ENCODE data around the gene NFIA. TPM values are rescaled to one million over a fixed set of nuclear protein-coding genes. Genes with fewer than 3 reads are reported as not detected.

Gene NFIA
- total and polyA plus RNA-seq, 2 of the 13 experiments (the other 11 are each of a cell fraction or from before 2014, with no cell fraction given): 14.7 to 28.5 TPM

- H3K27me3 ChIP-seq (ENCODE audit: control insufficient read depth in 1 of 2, insufficient read depth in 2 of 2, low read length in 2 of 2): no peaks in the 10 kb centered on the region
- no peak for FAIRE-seq
- 78% methylated on average over 2 of the region's 2 CpGs for WGBS (ENCODE audit: low lambda C conversion rate)
- H3K36me3 ChIP-seq (replicated peaks in 1 of 2; ENCODE audit: control insufficient read depth in 1 of 2, insufficient read depth in 2 of 2, low read length in 2 of 2): peaks cover 12 to 72% of the 10 kb centered on the region in 2 experiments
- H2AFZ ChIP-seq (ENCODE audit: low read length): no peak overlapping the region
- H3K27ac ChIP-seq (ENCODE audit: extremely low read length, insufficient read depth, low read length): no peak overlapping the region
- BruUV-seq (replicated peaks): no TSS peak
- TF ChIP-seq BCL6 (CRISPR knock-in tag; IDR thresholded peaks at IDR 0.05) (peak; percentile 32; the same call in 1 of the 2 replicates), DBP (CRISPR knock-in tag; IDR thresholded peaks at IDR 0.05; ENCODE audit: not compliant biosample characterization) (no peak), SMARCC2 (IDR thresholded peaks at IDR 0.05) (no peak)
- in situ Hi-C loops (cut with HindIII; ENCODE audit: extremely low pct_ligation_motif_present, low pct_unique_long_range_greater_than_20kb): no loop called here
- H4K20me1 ChIP-seq (ENCODE audit: insufficient read depth, low read length): no peaks in the 10 kb centered on the region
- no peak for ATAC-seq
- no peak for DNase-seq (ENCODE audit: low spot score)
- H3K9me3 ChIP-seq (ENCODE audit: low read length): no peaks in the 10 kb centered on the region
- no peak overlapping the region for H3K4me3 ChIP-seq (replicated peaks in 1 of 3; ENCODE audit: insufficient read depth in 1 of 3, low read depth in 2 of 3, low read length in 3 of 3)
- intact Hi-C loops (cut with micrococcal nuclease; ENCODE audit: unreplicated experiment): loop anchor here (5.0 kb wide), 1 partner anchor 385 kb away; no protein-coding TSS in a partner anchor
- CTCF ChIA-PET (ENCODE audit: low intra/inter-chr PET ratio, low total read pairs): no interaction called here
- no peaks in the 10 kb centered on the region for H3K79me2 ChIP-seq (ENCODE audit: insufficient read depth, low read length)
- POLR2A ChIA-PET: no interaction called here
- H3K9ac ChIP-seq (ENCODE audit: insufficient read depth, low read depth, low read length): no peak overlapping the region
- no peak overlapping the region for H3K4me2 ChIP-seq (ENCODE audit: low read depth, low read length)
- H3K4me1 ChIP-seq (ENCODE audit: insufficient read depth, low read length): peaks cover 11% of the 10 kb centered on the region; the same call in 1 of the 2 replicates
These were observed 280.0 kb downstream of the NFIA start for GRCh38 chr1:61362351-61362750.

- H2AFZ ChIP-seq (ENCODE audit: low read length): no peak overlapping the region
- BruUV-seq (replicated peaks): no TSS peak
- H3K9ac ChIP-seq (ENCODE audit: insufficient read depth, low read depth, low read length): no peak overlapping the region
- DNase-seq (ENCODE audit: low spot score): no peak
- H3K36me3 ChIP-seq (replicated peaks in 1 of 2; ENCODE audit: control insufficient read depth in 1 of 2, insufficient read depth in 2 of 2, low read length in 2 of 2): peaks cover 9 to 44% of the 10 kb centered on the region in 2 experiments
- ATAC-seq: no peak
- H3K4me1 ChIP-seq (ENCODE audit: insufficient read depth, low read length): peaks cover 23% of the 10 kb centered on the region
- no peaks in the 10 kb centered on the region for H3K27me3 ChIP-seq (ENCODE audit: control insufficient read depth in 1 of 2, insufficient read depth in 2 of 2, low read length in 2 of 2)
- no peaks in the 10 kb centered on the region for H3K9me3 ChIP-seq (ENCODE audit: low read length)
- no peak overlapping the region for H3K4me2 ChIP-seq (ENCODE audit: low read depth, low read length)
- TF ChIP-seq ZNF354B (CRISPR knock-in tag; IDR thresholded peaks at IDR 0.05) (no peak), BHLHE40 (IDR thresholded peaks at IDR 0.05; ENCODE audit: low read length) (no peak), POLR2G (IDR thresholded peaks at IDR 0.05; ENCODE audit: low read depth, low read length) (no peak), DPF2 (CRISPR knock-in tag; IDR thresholded peaks at IDR 0.05; ENCODE audit: borderline replicate concordance, low read depth) (no peak), NFE2L1 (CRISPR knock-in tag; IDR thresholded peaks at IDR 0.05; ENCODE audit: borderline replicate concordance) (no peak), ZNF788 (CRISPR knock-in tag; IDR thresholded peaks at IDR 0.05; ENCODE audit: borderline replicate concordance) (no peak), PCBP1 (IDR thresholded peaks at IDR 0.05; ENCODE audit: borderline replicate concordance, low read depth, low read length) (no peak), ZFP90 (CRISPR knock-in tag; IDR thresholded peaks at IDR 0.05; ENCODE audit: borderline replicate concordance) (no peak), EZH2 (conservative IDR thresholded peaks at IDR 0.05; ENCODE audit: low read depth, low read length) (no peak), ATF1 (CRISPR knock-in tag; IDR thresholded peaks at IDR 0.05) (no peak), ZEB1 (IDR thresholded peaks at IDR 0.05; ENCODE audit: insufficient replicate concordance, low read depth) (no peak), ARNT2 (CRISPR knock-in tag; IDR thresholded peaks at IDR 0.05; ENCODE audit: low read depth) (no peak)
- no peak overlapping the region for H3K27ac ChIP-seq (ENCODE audit: extremely low read length, insufficient read depth, low read length)
- intact Hi-C loops (cut with micrococcal nuclease; ENCODE audit: unreplicated experiment) (no loop called here), in situ Hi-C loops (cut with HindIII; ENCODE audit: extremely low pct_ligation_motif_present, low pct_unique_long_range_greater_than_20kb) (no loop called here)
- ChIA-PET POLR2A (no interaction called here), CTCF (ENCODE audit: low intra/inter-chr PET ratio, low total read pairs) (no interaction called here)
- no peaks in the 10 kb centered on the region for H3K79me2 ChIP-seq (ENCODE audit: insufficient read depth, low read length)
- 100% methylated on average over 2 of the region's 2 CpGs for WGBS (ENCODE audit: low lambda C conversion rate)
- H3K4me3 ChIP-seq (replicated peaks in 1 of 3; ENCODE audit: insufficient read depth in 1 of 3, low read depth in 2 of 3, low read length in 3 of 3): no peak overlapping the region
- no peaks in the 10 kb centered on the region for H4K20me1 ChIP-seq (ENCODE audit: insufficient read depth, low read length)
- no peak for FAIRE-seq
These were observed 286.0 kb downstream of the NFIA start for GRCh38 chr1:61368366-61368765.
